Ishikawa (cell line): ENCODE results near the gene DDX43.

Source experiments
- FOXM1 ChIP-seq: IDR thresholded peaks from 2 replicates; pipeline ENCODE4 v1.6.1; 2012; ENCODE audit warnings: low read depth, borderline replicate concordance
- TAF1 ChIP-seq: IDR thresholded peaks from 2 replicates; pipeline ENCODE4 v1.6.1; 2012; ENCODE audit warnings: low read depth, mild to moderate bottlenecking
- ZBTB7A ChIP-seq: IDR thresholded peaks from 2 replicates; pipeline ENCODE4 v1.6.1; 2012; ENCODE audit warnings: low read depth
- TF ChIP-seq, protein P1 (sequence below): IDR thresholded peaks from 2 replicates; pipeline ENCODE4 v1.6.1; 2012; ENCODE audit warnings: low read depth, mild to moderate bottlenecking

DNA sequence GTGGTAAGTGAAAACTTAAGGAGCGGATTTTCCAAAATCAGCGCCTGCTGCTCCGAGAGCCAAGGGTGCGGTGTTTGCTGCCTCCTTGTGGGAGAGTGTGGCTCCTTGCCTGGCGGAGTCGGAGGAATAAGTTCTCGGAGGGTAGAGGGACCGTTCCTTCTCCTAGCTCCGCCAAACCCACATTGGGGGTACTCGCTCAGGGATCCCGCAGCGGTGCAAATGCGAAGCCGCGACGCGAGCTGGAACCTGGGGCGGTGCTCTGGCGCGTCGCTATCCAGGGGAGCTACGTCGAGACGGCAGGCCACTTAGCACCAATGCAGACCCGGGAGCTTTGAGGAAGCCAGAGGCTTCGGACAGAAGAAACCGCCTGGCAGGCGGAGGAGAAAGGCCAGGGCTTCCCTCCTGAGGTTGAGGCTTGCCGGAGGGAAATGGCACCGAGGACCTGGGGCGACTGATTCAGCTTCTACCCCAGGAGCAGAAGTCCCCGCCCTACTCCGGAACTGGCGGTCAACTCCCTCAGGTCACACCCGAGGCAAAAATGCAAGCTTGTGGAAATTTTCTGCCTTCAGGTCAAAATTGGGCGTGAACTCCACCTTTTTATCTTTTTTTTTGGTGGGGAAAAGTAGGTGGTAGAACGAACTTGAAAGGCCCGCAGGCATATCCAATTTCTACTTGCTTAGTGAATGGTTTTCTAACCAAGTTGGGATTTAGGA lies 5.7 kb upstream of the DDX43 start:
- 0 out of 2 replicates have a peak, but pooled peaks have one; percentile 24 for TF ChIP-seq FOXM1
- TF ChIP-seq, protein P1, sequence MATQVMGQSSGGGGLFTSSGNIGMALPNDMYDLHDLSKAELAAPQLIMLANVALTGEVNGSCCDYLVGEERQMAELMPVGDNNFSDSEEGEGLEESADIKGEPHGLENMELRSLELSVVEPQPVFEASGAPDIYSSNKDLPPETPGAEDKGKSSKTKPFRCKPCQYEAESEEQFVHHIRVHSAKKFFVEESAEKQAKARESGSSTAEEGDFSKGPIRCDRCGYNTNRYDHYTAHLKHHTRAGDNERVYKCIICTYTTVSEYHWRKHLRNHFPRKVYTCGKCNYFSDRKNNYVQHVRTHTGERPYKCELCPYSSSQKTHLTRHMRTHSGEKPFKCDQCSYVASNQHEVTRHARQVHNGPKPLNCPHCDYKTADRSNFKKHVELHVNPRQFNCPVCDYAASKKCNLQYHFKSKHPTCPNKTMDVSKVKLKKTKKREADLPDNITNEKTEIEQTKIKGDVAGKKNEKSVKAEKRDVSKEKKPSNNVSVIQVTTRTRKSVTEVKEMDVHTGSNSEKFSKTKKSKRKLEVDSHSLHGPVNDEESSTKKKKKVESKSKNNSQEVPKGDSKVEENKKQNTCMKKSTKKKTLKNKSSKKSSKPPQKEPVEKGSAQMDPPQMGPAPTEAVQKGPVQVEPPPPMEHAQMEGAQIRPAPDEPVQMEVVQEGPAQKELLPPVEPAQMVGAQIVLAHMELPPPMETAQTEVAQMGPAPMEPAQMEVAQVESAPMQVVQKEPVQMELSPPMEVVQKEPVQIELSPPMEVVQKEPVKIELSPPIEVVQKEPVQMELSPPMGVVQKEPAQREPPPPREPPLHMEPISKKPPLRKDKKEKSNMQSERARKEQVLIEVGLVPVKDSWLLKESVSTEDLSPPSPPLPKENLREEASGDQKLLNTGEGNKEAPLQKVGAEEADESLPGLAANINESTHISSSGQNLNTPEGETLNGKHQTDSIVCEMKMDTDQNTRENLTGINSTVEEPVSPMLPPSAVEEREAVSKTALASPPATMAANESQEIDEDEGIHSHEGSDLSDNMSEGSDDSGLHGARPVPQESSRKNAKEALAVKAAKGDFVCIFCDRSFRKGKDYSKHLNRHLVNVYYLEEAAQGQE: 0 out of 2 replicates have a peak, but pooled peaks have one; percentile 8
- no peak for TF ChIP-seq ZBTB7A
- peak; percentile 62; the same call in 1 of the 2 replicates for TF ChIP-seq TAF1
